Progenitor cell of endocrine pancreas (in vitro differentiated cells): ENCODE results near the gene RAB27A. TPM values are rescaled to one million over a fixed set of nuclear protein-coding genes. Genes with fewer than 3 reads are reported as not detected.
A peak's percentile ranks its signal among the peaks of the same experiment; 100 is the strongest.

Source experiments
- DNase-seq: peaks from one replicate; pipeline ENCODE4 v3.0.0; 2021; ENCODE audit warnings: low spot score; ENCODE audit not compliant: unreplicated experiment
- H3K27ac Mint-ChIP-seq: 2 replicates; pipeline ENCODE4 v1.8.0; 2021; ENCODE audit warnings: mild to moderate bottlenecking, moderate library complexity, mixed read lengths
- H3K27me3 Mint-ChIP-seq: 2 replicates; pipeline ENCODE4 v1.8.0; 2021; ENCODE audit warnings: mixed read lengths
- H3K36me3 Mint-ChIP-seq: 2 replicates; pipeline ENCODE4 v1.8.0; 2022; ENCODE audit warnings: mixed read lengths; ENCODE audit not compliant: insufficient read depth
- H3K4me1 Mint-ChIP-seq: 2 replicates; pipeline ENCODE4 v1.8.0; 2021; ENCODE audit warnings: low read depth, mixed read lengths
- H3K4me3 Mint-ChIP-seq: 2 replicates; pipeline ENCODE4 v1.8.0; 2021; ENCODE audit warnings: low read depth, mild to moderate bottlenecking, moderate library complexity, mixed read lengths
- H3K9me3 Mint-ChIP-seq: 2 replicates; pipeline ENCODE4 v1.8.0; 2021; ENCODE audit warnings: low read depth, mixed read lengths
- CTCF ChIP-seq: fragments of 200-600 bp; sonication (generic); IDR thresholded peaks from one replicate; pipeline ENCODE4 v1.5.0; 2021; ENCODE audit warnings: antibody characterized with exemption, mild to moderate bottlenecking; ENCODE audit not compliant: unreplicated experiment
- total RNA-seq: library from RNA; stranded (reverse); gene quantifications from 2 replicates; pipeline ENCODE4 v1.2.1, GENCODE V29; 2021

The RAB27A gene
- total RNA-seq, 1 donor from 2014 or later = 14.5 TPM

DNA sequence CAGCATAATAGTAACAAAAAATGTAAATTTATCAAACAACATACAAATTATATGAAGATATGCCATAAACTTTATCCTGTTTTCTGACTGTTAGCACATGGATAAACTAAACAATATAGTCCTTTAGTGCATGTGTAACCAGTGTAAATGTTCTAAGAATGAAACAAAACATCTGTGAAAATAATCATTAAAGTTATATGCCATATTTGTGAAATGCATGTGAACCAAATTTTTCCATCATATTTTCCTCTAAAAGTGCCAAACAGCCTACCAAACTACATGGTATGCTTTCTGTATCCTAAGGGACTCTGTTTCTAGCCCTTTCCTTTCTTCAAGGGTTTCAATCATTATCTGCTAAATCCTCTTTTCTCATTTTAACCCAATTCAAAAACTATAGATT lies 69.0 kb downstream of the RAB27A start:
- no peak overlapping the region for H3K27ac Mint-ChIP-seq
- DNase-seq = no peak
- peaks cover 9% of the 10 kb centered on the region for H3K4me1 Mint-ChIP-seq
- no peaks in the 10 kb centered on the region for H3K9me3 Mint-ChIP-seq
- TF ChIP-seq CTCF = no peak
- no peaks in the 10 kb centered on the region for H3K27me3 Mint-ChIP-seq
- peaks cover 4% of the 10 kb centered on the region for H3K36me3 Mint-ChIP-seq
- no peak overlapping the region for H3K4me3 Mint-ChIP-seq

DNA sequence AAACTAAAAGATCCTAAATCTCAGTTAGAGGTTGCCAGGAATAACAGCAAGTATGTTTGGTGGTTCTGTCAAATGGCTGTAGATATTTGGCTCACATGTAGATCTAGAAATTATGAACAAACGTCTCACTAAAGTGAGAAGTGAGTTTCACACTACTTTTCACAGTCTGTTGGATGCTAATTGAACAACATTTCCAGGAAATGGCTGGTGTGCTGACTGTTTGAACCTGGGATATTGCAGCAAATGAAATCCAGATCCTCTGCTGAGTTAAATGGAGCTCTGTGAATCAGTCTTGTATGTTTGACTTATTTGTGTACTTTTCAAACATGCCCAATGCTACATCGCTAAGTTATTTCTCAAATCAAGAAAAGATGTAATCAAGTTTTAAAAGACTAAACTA lies 71.6 kb downstream of the RAB27A start:
- no peak for TF ChIP-seq CTCF
- Mint-ChIP-seq H3K27me3 (no peaks in the 10 kb centered on the region), H3K27ac (no peak overlapping the region), H3K9me3 (no peaks in the 10 kb centered on the region), H3K36me3 (peaks cover 6% of the 10 kb centered on the region), H3K4me1 (peaks cover 7% of the 10 kb centered on the region), H3K4me3 (no peak overlapping the region)
- DNase-seq = no peak

DNA sequence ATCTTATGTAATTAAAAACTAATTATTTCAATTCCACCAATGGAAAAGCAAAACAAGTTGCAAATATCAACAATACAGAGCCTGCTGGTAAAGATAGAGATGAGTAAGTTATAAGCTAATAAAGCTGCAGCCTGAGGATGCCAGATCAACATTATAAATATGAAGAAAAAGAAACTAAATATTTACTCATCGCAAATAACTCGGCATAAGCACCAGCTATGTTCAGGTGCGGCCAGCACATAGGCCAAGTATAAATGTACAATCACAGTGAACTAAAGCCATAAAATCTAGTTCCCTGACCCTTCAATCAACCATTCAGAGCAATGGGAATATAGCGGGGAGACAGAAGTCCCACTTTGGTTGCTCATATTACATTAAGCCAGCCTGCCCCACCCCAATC lies 85.1 kb downstream of the RAB27A start:
- Mint-ChIP-seq H3K9me3 (no peaks in the 10 kb centered on the region), H3K27me3 (no peaks in the 10 kb centered on the region), H3K4me3 (no peak overlapping the region), H3K4me1 (peaks cover 5% of the 10 kb centered on the region), H3K36me3 (no peaks in the 10 kb centered on the region), H3K27ac (no peak overlapping the region)
- DNase-seq = no peak
- no peak for TF ChIP-seq CTCF

- H3K36me3 Mint-ChIP-seq = peaks cover 2% of the 10 kb centered on the region
- peaks cover 6% of the 10 kb centered on the region for H3K9me3 Mint-ChIP-seq
- H3K27ac Mint-ChIP-seq = peak overlapping the region; percentile 1
- H3K4me1 Mint-ChIP-seq = peaks cover 5% of the 10 kb centered on the region
- no peak for TF ChIP-seq CTCF
- DNase-seq = no peak
- H3K4me3 Mint-ChIP-seq = no peak overlapping the region
- no peaks in the 10 kb centered on the region for H3K27me3 Mint-ChIP-seq
Measured at GRCh38 chr15:55202206-55202605, 87.4 kb downstream of the RAB27A start.

GRCh38 chr15:55198706-55199105 lies 90.9 kb downstream of the RAB27A start:
- no peak for DNase-seq
- H3K4me3 Mint-ChIP-seq = no peak overlapping the region
- no peaks in the 10 kb centered on the region for H3K27me3 Mint-ChIP-seq
- H3K27ac Mint-ChIP-seq = no peak overlapping the region
- H3K9me3 Mint-ChIP-seq = peaks cover 6% of the 10 kb centered on the region
- no peak for TF ChIP-seq CTCF
- peaks cover 2% of the 10 kb centered on the region for H3K36me3 Mint-ChIP-seq
- H3K4me1 Mint-ChIP-seq = peaks cover 11% of the 10 kb centered on the region

GRCh38 chr15:55197719-55198118 lies 91.9 kb downstream of the RAB27A start:
- Mint-ChIP-seq H3K27me3 (no peaks in the 10 kb centered on the region), H3K4me3 (no peak overlapping the region), H3K9me3 (peaks cover 6% of the 10 kb centered on the region), H3K4me1 (peaks cover 11% of the 10 kb centered on the region), H3K27ac (no peak overlapping the region), H3K36me3 (peaks cover 2% of the 10 kb centered on the region)
- no peak for TF ChIP-seq CTCF
- no peak for DNase-seq
